Measurements from ENCODE around the gene ZIC3.

ZIC3 gene

DNA sequence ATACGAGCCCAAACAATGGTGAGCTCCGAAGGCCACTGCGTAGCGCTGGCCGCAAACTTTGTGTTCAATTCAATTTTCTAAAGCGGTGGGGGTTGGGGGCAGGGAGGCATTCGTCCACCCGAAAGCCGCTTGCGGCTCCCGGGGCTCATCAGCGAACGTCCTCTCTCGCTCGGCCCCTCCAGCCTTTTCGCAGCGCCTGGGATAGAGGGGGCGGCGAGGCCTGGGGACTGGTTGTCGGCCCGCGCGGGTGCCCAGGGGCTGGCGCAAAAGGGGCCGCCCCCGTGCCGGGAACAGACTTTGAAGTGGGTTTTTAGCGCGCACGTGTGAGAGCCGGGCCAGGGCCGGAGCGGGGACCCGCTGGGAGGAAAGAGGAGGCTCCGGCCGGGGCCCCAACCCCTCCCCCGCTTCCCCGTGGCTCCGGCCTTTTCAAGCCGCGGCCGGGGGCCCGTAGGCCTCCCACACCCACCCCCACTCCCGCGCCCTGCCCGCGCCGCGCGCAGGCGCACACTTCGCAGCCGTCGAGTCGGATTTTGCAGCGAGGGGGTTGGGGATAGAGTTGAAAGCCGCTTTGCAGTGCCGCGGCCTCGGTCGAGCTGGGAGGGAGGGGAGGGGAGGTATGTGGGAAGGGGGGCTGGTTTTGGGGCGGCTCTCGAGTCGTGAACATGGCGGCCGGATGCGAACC, 8.3 kb downstream of the ZIC3 start:
- no peak for DNase-seq (ENCODE audit: low spot score)

DNA sequence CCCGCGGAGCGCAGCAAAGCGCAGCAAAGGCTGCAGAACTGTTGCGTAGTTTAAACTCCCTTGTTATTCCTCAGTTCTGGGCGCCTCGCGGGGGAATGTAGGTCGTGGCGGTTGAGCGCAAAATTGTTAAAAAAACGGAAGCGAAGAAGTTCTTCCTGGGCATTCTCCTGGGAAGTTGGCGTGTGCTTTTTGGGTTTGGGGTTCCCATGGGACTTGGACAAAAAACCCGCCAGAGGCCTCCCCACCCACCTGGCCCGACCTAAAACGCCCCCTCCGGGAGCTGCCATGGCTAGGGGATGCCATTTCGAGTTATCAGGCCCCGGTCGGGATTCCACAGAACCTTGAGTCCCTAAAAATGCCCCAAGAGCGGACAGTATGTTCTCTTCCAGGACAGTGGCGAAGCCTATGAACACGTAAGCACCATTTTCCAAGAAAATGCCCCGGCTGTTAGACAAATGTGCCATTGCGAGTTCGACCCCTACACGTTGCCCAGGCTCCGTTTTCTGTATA, 8.9 kb downstream of the ZIC3 start:
- DNase-seq (ENCODE audit: low spot score): no peak

- DNase-seq (ENCODE audit: low spot score): no peak
Measured at GRCh38 chrX:137575596-137576255, 9.8 kb downstream of the ZIC3 start.

DNA sequence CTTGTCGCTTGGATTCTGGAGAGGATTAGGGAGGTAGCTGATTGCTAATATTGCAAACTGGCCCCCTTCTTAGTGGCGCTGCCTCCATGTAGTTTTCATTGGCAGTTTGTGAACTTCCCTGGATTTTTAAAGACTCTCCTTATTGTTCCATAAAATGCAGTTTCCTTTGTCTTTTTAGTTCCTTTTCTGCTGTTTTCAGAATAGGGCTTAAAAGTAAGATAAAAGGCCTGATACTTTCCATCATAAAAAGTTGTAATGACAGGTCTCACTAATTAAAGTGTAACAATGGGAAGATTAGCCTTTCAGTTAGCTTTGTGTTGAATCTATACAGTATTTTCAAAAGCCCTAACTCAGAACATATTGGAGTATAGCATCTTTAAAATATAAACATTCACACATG, 21.2 kb downstream of the ZIC3 start:
- DNase-seq (ENCODE audit: low spot score): no peak

DNA sequence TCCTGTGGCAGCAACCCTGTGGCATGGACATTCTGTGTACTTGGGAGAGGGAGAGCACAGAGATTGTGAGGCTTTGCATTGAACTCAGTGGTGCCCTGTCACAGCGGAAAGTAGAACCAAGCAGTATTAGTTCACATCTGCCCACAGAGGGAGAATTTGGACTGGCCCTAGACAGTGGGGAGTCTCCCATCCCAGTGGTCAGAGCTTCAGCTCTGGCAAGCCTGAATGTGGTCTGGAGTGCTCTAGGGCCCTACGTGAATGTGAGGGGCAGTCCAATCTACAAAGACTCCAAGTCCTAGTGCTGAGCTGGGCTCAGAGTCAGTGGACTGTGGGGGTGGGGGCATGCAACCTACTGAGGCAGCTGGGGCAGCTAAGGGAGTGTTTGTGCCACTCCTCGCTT, 34.8 kb downstream of the ZIC3 start:
- DNase-seq (ENCODE audit: low spot score): no peak

All from CD4-positive, alpha-beta T cell treated with Interleukin-2 at 100 ng/mL for 4 hours (primary cell).